ENCODE results near the gene RASAL3. TPM values are rescaled to one million over a fixed set of nuclear protein-coding genes. Genes with fewer than 3 reads are reported as not detected.
A peak's percentile ranks its signal among the peaks of the same experiment; 100 is the strongest.

The RASAL3 gene
- polyA plus RNA-seq, 2 of the 4 experiments (the other 2 are of a cell fraction), result not detected

- TF ChIP-seq HMGXB4 (CRISPR knock-in tag; IDR thresholded peaks at IDR 0.05; ENCODE audit: borderline replicate concordance), result no peak
- TF ChIP-seq PHF8 (IDR thresholded peaks at IDR 0.05; ENCODE audit: borderline replicate concordance, low read depth), result no peak
- no peak for TF ChIP-seq TFCP2L1 (CRISPR knock-in tag; IDR thresholded peaks at IDR 0.05)
- TF ChIP-seq FOXS1 (CRISPR knock-in tag; IDR thresholded peaks at IDR 0.05), result no peak
- no peak for TF ChIP-seq JUNB (IDR thresholded peaks at IDR 0.05)
Observed at GRCh38 chr19:15441317-15441716, 23.0 kb downstream of the RASAL3 start (continued).

- ChIA-PET CTCF (interaction anchor here (1.5 kb wide), 1 partner anchor 21 kb away, joined by 4 read pairs; the partner anchor contains the start of gene AKAP8L), POLR2A (no interaction called here)
- whole genome bisulfite sequencing (ENCODE audit: missing lambda C conversion rate), result 88% methylated on average over 11 of the region's 38 CpGs
- FAIRE-seq (no peak), DNase-seq (ENCODE audit: low read depth in 1 of 2, low spot score in 1 of 2) (no peak), ATAC-seq (no peak)
- no peaks in the 10 kb centered on the region for H3K4me1 ChIP-seq
- no peak overlapping the region for H3K4me2 ChIP-seq
- H3K27ac ChIP-seq, result no peak overlapping the region
- TF ChIP-seq HDAC2 (IDR thresholded peaks at IDR 0.05), result no peak
- H3K9me3 ChIP-seq, result no peaks in the 10 kb centered on the region
- H3K4me3 ChIP-seq, result no peak overlapping the region
Observed at GRCh38 chr19:15439821-15440641, 24.3 kb downstream of the RASAL3 start.

DNA sequence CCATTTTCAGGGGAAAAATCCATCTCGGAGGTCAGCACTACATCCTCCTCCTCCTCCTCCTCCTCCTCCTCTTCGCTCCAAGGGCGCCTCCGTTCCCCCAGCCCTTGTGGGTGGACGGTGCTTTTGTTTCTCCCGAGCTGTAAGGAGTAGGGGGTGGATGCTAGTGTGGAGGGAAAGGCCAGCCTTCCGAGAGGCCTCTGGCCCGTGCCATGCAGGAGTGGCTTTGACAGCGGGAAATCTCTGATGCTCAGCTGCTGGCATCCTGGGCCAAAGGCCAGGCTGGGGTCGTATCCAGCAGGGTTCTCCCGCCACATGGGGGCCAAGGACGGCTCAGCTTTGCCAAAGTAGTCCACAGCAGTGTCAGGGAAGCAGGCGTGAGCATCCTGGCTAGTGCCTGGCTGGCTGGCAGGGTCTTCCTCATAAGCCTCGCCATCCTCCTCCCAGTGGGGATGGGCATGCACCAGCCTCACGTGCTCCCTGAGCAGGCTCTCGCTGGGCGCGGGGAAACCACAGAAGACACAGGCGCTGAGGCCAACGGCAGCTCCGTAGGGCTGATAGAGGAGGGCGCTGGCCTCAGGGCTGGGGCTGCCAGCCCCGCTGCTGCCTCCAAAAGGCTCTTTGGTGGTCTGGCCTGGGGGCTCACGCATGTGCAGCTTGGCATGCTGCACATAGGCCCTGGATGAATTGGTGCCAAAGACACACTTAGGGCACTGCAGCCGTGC, 25.1 kb downstream of the RASAL3 start:
- H3K27ac ChIP-seq, result no peak overlapping the region
- ATAC-seq (peak in 1 of 2 experiments; percentile 11; a peak in 1 of 6 replicates), DNase-seq (ENCODE audit: low read depth in 1 of 2, low spot score in 1 of 2) (no peak), FAIRE-seq (no peak)
- ChIA-PET CTCF (interaction anchor here (1.5 kb wide), 1 partner anchor 20 kb away, joined by 4 read pairs; the partner anchor contains the start of gene AKAP8L), POLR2A (no interaction called here)
- no peak overlapping the region for H3K4me2 ChIP-seq
- H3K4me1 ChIP-seq, result no peaks in the 10 kb centered on the region
- H3K9me3 ChIP-seq, result no peaks in the 10 kb centered on the region
- no peak overlapping the region for H3K4me3 ChIP-seq
- 91% methylated on average over 15 of the region's 25 CpGs for WGBS (ENCODE audit: missing lambda C conversion rate)
- TF ChIP-seq RAD21 (conservative IDR thresholded peaks at IDR 0.05 in 1 of 2, IDR thresholded peaks at IDR 0.05 in 1 of 2) (no peak), MAZ (IDR thresholded peaks at IDR 0.05; ENCODE audit: borderline replicate concordance, low read depth, low read length) (no peak), CHD4 (IDR thresholded peaks at IDR 0.05; ENCODE audit: borderline replicate concordance) (no peak), BHLHE40 (IDR thresholded peaks at IDR 0.05; ENCODE audit: low read depth, low read length) (no peak), ZFP36 (IDR thresholded peaks at IDR 0.05; ENCODE audit: borderline replicate concordance, partially characterized antibody) (no peak), TP53 (CRISPR knock-in tag; IDR thresholded peaks at IDR 0.05) (no peak), JUNB (IDR thresholded peaks at IDR 0.05) (no peak), SREBF2 (IDR thresholded peaks at IDR 0.05) (no peak), EHMT2 (IDR thresholded peaks at IDR 0.05; ENCODE audit: low read depth) (no peak), SMC3 (IDR thresholded peaks at IDR 0.05) (no peak), HMGXB4 (CRISPR knock-in tag; IDR thresholded peaks at IDR 0.05; ENCODE audit: borderline replicate concordance) (no peak), RCOR1 (IDR thresholded peaks at IDR 0.05; ENCODE audit: low read depth, low read length) (no peak)
- TF ChIP-seq, protein P1, sequence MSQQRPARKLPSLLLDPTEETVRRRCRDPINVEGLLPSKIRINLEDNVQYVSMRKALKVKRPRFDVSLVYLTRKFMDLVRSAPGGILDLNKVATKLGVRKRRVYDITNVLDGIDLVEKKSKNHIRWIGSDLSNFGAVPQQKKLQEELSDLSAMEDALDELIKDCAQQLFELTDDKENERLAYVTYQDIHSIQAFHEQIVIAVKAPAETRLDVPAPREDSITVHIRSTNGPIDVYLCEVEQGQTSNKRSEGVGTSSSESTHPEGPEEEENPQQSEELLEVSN (IDR thresholded peaks at IDR 0.05; ENCODE audit: borderline replicate concordance, low read depth), result no peak
- TF ChIP-seq, protein P2, sequence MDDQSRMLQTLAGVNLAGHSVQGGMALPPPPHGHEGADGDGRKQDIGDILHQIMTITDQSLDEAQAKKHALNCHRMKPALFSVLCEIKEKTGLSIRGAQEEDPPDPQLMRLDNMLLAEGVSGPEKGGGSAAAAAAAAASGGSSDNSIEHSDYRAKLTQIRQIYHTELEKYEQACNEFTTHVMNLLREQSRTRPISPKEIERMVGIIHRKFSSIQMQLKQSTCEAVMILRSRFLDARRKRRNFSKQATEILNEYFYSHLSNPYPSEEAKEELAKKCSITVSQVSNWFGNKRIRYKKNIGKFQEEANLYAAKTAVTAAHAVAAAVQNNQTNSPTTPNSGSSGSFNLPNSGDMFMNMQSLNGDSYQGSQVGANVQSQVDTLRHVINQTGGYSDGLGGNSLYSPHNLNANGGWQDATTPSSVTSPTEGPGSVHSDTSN (IDR thresholded peaks at IDR 0.05), result no peak
- TF ChIP-seq, protein P3, sequence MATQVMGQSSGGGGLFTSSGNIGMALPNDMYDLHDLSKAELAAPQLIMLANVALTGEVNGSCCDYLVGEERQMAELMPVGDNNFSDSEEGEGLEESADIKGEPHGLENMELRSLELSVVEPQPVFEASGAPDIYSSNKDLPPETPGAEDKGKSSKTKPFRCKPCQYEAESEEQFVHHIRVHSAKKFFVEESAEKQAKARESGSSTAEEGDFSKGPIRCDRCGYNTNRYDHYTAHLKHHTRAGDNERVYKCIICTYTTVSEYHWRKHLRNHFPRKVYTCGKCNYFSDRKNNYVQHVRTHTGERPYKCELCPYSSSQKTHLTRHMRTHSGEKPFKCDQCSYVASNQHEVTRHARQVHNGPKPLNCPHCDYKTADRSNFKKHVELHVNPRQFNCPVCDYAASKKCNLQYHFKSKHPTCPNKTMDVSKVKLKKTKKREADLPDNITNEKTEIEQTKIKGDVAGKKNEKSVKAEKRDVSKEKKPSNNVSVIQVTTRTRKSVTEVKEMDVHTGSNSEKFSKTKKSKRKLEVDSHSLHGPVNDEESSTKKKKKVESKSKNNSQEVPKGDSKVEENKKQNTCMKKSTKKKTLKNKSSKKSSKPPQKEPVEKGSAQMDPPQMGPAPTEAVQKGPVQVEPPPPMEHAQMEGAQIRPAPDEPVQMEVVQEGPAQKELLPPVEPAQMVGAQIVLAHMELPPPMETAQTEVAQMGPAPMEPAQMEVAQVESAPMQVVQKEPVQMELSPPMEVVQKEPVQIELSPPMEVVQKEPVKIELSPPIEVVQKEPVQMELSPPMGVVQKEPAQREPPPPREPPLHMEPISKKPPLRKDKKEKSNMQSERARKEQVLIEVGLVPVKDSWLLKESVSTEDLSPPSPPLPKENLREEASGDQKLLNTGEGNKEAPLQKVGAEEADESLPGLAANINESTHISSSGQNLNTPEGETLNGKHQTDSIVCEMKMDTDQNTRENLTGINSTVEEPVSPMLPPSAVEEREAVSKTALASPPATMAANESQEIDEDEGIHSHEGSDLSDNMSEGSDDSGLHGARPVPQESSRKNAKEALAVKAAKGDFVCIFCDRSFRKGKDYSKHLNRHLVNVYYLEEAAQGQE (IDR thresholded peaks at IDR 0.05), result no peak
- TF ChIP-seq, protein P4, sequence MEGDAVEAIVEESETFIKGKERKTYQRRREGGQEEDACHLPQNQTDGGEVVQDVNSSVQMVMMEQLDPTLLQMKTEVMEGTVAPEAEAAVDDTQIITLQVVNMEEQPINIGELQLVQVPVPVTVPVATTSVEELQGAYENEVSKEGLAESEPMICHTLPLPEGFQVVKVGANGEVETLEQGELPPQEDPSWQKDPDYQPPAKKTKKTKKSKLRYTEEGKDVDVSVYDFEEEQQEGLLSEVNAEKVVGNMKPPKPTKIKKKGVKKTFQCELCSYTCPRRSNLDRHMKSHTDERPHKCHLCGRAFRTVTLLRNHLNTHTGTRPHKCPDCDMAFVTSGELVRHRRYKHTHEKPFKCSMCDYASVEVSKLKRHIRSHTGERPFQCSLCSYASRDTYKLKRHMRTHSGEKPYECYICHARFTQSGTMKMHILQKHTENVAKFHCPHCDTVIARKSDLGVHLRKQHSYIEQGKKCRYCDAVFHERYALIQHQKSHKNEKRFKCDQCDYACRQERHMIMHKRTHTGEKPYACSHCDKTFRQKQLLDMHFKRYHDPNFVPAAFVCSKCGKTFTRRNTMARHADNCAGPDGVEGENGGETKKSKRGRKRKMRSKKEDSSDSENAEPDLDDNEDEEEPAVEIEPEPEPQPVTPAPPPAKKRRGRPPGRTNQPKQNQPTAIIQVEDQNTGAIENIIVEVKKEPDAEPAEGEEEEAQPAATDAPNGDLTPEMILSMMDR (IDR thresholded peaks at IDR 0.05), result no peak
